GM19467 (cell line): ENCODE data around the gene PCBP3.
"Not testable (repeated sequence)": the region's sequence is repeated elsewhere in the genome, so short reads cannot be mapped to it uniquely, and the experiment has no call there.

Experiments
- ATAC-seq: cut with Tn5 transposase; IDR thresholded peaks from one replicate; pipeline ENCODE4 v1.9.1; 2021; ENCODE audit warnings: mild to moderate bottlenecking, moderate library complexity; ENCODE audit not compliant: unreplicated experiment

The PCBP3 gene

DNA sequence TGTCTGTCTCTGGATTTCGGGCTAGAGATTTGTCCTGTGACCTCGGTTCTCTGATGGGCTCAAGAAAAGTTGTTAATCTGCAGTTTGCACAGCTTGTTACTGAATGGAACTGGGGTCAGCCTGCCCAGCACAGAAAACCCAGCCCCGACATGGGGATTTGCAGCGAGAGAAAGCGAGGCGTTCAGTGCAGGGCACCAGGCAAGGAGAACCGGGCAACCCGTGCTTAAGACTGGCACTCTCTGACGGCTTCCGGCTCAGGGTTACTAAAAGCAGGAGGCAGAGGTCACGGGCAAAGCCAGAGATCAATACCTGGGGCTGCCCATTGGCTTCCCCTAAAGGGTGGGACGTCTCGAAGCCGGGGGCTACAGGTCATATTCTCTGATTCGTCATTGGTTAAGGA lies 308.2 kb downstream of the PCBP3 start:
- ATAC-seq = no peak

DNA sequence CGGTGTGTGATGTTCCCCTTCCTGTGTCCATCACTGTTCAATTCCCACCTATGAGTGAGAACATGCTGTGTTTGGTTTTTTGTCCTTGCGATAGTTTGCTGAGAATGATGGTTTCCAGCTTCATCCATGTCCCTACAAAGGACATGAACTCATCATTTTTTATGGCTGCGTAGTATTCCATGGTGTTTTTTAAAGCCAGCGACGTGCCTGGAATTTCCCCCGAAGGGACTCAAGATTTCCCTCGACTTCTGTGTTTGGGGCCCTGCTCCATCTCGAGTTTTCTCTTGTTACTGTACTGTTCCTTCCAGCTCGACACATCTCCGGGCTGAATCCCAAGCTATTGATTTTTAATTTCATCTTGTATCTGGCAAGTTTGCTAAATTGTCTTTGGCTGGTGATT lies 309.0 kb downstream of the PCBP3 start:
- not testable (repeated sequence) for ATAC-seq

DNA sequence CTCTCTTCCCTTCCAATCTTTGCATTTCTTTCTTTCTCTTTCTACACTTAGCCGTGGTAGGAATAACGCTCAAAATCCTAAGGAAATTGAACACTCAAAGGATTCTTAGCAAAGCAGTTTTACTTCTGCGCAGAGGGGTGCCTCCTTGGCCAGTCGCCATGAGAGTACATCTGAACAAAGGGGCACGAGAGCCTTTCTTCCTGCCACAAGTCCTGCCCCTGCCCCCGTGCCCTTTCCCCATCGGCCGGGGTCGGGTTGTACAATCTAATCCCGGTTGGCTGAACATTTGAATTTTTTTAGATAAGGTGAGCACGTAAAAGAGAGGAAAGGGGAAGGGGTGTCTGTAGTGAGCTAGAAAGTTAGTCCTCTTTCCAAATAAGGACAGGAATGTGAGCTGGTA lies 309.4 kb downstream of the PCBP3 start:
- no peak for ATAC-seq

DNA sequence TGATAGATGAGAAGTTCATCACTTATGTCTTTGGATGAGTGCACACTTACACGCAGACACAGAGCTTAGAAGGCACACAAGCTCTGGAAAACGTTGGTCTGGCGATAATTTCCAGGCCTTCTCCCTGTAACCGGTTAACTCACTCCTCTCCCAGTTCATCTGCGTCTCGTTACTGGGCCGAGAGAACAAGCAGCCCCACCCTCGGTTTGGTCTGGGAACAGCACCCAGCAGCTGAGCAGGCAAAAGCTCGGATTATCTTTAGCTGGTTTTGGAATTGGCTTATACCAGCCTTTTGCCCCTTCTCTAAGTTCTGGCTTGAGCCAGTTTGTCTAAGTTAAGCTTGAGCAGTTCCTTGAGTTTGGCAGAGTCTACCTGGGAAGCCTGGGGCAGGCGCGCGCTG lies 310.7 kb downstream of the PCBP3 start:
- ATAC-seq = no peak

DNA sequence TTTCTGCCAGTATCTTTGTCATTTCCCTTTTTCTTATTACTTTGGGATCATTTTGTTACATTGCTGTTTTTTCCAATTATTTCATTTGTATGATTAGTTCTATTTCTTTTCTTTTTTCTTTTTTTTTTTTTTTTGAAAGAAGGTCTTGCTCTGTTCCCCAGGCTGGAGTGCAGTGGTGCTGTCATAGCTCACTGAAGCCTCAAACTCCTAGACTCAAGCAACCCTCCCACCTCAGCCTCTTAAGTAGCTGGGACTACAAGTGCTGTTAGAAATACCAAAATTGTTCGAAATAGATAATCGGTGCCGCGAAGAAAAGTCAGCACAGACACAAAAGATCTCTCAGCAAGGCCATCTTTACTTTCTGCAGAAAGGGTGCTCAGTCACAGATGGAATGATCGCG lies 311.4 kb downstream of the PCBP3 start:
- no peak for ATAC-seq

DNA sequence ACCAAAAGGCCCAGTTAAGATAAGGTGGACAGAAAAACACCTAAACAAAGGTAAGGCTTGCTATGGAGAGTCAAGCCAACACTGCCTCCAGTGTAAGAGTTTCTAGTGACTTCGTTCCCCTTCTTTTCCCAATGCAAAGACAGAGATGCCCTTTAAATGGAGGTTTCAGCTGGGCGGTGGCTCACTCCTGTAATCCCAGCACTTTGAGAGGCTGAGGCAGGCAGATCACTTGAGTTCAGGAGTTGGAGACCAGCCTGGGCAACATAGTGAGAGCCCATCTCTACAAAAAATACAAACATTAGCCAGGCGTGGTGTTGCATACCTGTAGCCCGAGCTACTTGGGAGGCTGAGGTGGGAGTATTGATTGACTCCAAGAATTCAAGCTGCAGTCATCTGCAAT lies 314.0 kb downstream of the PCBP3 start:
- ATAC-seq = no peak

DNA sequence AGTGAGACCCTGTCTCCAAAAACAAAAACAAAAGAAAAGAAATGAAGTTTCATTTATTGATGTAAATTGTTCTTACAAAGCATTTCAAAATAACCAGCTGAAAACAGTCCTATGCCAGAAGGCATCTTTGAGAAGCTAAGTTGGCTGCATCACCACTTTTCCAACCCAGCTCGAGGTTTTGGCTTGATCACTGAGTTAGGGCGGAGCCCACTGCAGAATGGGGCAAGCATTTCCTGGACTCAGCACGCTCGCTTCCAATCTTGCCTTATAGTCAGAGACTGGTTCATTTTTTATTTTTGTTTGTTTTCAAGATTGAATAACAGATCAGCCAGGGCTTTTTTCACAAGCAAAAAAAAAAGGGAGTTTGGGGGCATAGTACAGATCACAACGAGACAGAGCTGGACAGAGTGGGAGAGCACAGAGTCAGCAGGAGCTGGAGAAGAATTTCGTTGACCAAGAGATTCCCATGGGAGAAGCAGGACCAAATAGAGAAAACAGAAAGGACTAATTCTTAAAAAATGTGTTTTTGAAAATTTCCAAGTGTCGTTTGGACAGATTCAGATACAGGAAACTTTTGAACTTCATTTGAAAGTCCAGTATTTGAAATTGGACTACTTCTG lies 314.6 kb downstream of the PCBP3 start:
- no peak for ATAC-seq

DNA sequence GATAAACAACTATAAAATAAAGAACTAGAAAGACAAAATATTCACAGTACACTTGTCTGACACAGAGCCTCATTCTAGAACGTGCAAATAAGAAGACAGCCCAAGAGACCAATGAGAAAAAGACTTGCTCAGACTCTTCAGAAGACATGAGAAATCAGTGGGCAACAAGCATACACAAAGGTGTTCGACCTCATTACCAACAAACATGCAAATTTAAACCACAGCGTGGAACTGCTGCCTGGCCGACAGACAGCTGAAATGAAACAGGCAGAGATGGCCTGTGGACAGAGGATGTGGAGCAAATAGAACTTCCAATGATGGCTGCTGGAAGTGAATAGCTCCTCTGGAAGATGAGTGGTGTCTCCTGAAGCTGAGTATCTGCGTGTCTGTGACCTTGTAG lies 315.7 kb downstream of the PCBP3 start:
- ATAC-seq = no peak

DNA sequence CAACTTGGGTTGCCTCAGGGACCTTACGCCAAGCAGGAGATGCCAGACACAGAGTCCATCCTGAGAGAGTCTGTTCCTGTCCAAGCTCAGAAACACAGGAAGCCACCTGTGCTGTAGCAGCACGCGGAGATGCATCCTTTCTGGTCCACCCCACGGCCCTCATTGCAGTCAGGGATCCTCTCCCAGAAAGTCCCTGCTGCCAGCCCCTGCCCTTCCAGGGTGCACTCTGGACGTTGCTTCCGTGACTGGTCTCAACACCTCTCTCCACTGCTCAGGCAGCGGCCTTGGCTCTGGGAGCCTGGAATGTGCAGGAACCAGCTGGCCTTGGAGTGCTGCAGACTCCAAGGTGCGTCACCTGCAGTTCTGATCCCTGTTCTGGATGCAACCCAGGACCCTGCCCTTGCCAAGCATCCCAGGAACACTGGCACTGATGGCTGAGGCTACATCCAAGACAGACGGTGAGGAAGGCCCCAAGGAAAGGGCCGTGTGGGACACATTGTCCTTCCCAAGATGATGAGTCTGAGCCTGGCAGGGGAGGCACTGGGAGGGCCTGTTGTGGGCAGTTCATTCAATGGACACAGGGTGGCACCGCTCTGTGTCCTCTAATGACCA lies 316.4 kb downstream of the PCBP3 start:
- ATAC-seq = no peak

DNA sequence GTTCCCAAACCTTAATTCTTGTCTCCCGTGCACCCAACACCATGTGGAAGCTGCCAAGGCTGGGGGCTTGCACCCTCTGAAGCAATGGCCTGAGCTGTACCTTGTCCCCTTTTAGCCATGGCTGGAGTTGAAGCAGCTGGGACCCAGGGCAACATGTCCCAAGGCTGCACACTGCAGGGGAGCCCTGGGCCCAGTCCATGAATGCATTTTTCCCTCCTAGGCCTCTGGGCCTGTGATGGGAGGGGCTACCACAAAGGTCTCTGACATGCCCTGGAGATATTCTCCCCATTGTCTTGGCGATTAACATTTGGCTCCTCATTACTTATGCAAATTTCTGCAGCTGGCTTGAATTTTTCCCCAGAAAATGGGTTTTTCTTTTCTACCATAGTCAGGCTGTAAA lies 317.9 kb downstream of the PCBP3 start:
- not testable (repeated sequence) for ATAC-seq

DNA sequence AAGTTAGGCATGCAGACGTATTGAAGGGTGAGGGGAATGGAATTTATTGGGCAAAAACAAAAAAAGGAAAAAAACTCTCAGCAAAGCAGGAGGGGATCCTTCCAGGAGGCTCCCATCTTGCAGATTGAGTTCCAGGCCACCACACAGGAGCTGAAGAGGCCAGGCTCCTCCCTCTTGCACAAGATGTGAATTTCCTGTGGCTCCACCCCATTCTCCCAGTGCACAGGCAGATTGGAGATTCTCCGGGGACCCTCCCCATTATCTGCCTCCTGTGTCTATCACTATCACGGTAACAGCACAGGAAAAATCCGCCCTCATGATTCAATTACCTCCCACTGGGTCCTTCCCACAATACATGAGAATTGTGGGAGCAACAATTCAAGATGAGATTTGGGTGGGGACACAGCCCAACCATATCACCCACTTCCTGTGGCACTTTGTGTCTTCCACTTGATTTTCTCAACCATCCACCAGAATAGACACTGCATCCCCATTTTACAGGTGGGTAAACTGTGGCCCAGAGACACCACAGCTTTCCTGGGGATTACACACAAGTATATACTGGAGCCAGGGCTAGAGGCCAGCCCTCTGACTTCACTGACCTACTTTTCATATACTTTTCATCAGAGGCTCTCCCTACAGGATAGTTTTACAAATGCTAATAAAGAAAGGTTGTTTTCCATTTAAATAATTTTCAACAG lies 319.2 kb downstream of the PCBP3 start:
- ATAC-seq = no peak

DNA sequence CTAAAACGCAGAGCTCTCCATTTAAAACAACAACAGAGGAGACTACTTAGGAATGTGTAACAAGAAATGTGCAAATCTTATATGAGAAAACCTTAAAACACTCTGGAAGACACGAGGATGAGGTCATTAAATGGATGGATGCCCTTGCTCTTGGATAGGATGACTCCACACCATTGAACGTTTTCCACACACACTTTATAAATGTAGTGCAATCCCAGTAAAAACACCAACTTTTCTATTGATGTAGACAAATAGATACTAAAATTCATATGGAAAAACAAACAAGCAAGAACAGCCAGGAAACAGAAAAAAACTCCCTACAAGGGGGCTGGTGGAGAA lies 319.7 kb downstream of the PCBP3 start:
- ATAC-seq = no peak

DNA sequence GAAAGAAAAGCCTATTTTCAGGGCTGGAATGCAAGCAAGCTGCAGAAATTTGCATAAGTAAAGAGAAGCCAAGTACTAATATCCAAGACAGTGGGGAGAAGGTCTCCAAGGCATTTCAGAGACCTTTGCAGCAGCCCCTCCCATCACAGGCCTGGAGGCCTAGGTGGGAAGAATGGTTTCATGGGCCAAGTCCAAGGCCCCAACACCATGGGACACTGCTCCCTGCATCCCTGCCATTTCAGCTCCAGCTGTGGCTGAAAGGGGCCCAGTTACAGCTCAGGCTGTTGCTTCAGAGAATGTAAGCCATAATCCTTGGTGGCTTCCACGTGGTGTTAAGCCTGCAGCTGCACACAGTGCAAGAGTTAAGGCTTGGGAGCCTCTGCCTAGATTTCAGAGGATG lies 321.1 kb downstream of the PCBP3 start:
- ATAC-seq = no peak

DNA sequence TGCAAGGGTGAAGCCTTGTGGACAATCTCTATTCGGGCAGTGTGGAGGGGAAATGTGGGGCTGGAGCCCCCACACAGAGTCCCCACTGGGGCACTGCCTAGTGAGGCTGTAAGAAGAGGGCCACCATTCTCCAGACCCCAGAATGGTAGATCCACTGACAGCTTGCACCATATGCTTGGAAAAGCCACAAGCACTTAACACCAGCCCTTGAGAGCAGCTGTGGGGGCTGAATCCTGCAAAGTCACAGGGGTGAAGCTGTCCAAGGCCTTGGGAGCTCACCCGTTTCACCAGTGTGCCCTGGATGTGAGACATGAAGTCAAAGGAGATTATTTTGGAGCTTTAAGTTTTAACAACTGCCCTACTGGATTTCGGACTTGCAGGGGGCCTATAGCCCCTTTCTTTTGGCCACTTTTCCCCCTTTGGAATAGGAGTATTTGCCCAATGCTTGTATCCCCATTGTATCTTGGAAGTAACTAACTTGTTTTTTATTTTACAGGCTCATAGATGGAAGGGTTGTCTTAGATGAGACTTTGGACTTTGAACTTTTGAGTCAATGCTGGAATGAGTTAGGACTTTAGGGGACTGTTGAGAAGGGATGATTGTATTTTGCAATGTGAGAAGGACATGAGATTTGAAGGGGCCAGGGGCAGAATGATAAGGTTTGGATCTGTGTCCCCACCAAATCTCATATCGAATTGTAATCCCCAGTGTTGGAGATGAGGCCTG lies 321.7 kb downstream of the PCBP3 start:
- ATAC-seq = no peak

DNA sequence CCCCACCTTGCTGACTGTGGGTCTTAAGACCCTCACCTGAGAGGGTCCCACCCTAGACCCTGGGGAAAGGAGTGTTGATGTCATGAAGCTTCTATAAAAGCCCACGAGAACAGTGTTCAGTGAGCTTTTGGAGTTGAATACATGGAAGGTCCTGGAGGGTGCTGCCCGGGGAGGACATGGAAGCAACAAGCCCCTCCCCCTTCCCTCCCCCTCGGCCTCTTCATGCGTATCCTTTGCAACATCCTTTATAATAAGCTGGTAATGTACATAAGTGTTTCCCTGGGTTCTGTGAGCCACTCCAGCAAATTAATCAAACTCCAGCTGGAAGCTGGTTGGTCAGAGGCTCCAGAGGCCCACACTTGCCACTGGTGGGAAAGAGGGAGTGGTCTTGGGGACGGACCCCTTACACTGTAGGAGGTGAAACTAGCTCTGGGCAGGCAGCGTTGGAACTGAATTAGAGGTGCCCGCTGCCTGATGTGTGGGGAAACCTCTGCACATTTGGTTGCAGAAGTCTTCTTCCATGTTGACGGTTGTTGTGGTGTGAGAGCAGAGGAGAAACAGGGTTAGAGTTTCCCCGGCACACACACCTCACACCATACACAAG lies 323.4 kb downstream of the PCBP3 start:
- no peak for ATAC-seq

DNA sequence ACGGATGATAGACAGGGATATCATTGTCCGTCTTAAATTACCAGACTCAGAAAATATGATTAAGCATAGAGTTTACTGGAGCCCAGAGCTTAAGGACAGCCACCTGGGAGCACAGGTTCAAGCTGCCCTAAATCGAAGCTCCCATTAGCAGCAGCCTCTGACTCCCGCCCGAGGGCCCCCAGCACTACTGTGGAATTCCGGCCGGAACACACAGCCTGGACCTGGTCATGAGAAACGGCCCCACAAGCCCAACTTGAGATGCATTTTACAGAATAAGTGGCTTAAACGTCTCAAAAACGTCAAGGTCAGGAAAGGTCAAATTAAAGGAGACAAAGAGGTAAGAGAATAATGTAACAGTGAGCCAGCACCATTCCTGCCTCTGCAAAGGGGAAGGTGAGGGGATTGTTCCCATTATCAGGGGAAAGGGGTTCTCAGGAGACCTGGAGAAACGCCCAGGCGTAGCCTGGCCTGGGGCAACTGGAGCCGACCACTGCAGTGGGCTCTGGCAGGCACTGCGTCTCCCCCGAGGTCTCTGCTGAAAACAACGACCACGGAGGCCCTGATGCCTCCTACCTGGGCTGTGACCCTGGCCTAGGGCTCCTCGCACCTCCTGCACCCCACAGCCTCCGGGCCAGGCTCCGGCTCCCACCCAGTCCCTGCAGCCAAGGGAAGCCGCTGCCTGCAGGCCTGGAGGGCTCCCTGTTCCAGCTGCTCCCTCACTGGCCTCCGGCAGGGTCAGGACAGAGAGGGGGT lies 326.6 kb downstream of the PCBP3 start:
- no peak for ATAC-seq

DNA sequence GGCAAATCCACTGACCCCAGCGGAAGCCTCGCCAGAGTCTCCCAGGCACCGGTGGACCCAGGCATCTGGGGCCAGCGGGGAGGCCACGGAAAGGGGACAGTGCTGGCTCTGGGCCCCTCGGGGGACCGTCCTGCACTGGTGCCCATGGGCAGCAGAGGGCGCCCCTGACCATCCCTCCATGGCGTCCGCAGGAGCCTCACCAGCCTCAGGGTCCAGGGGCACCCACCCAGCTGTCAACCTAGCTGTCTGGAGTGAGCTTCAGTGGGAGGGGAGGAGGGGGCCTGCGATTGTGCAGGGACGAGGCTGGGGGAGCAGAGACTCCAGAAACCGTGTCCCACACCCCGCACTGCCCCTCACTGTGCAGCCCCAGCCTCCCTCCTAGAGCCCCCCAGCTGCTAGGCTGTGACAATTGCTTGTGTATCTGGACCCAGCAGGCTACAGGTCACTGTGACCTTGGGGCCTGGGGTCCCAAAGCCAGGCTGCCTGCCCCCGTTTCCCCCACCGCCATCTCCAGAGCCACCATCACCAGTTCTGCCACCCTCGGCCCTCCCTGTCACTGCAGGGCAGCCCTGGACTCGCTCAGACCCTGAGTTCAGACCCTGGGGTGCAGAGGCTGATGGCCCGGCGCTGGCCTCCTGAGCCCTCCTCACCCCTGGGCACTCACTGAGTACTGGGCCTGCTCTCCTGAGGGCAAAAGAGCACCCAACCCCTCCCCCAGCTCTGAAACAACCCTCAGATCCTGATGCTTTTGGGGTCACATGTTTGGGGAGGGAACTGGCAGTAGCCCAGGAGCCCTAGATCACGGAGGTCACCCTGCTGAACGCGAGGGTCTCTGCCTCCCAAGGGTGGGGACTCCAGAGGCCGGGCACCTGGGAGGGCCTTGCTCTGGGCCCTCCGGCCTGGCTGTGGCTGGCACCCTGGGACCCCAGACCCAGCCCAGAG lies 327.4 kb downstream of the PCBP3 start:
- ATAC-seq = no peak

DNA sequence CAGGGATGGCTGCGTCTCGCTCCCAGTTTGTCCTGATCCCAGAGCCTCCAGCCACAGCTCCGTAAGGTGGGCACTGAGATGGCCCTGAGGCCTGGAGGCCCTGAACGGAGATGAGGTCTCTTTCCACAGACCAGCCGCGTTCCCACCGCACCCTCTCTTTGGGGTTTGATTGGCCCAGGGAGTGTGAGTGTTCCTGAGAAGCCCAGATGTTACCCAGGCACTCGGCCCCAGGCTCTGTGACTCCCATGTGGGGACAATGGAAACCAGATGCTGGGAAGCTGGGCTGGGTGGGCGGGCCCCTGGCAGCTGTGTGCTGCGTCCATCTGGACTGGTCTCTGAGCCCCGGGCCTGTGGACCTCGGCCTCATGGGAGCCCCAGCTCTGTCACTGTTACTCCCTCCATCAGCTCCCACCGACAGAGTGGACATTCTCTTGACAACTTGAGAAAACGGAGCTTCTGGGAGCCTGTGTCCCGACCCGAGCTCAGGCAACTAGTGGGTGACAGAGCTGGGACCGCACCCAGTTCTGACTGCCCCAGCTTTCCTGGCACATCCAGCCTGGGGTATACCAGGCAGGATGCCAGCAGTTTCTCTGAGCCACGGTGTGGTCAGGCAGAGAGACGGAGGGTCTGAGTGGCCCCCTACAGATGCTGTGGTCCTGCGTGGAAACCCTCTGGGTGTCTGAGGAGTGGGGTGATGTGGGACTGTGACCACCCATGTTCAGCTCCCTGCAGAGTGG lies 328.3 kb downstream of the PCBP3 start:
- no peak for ATAC-seq

DNA sequence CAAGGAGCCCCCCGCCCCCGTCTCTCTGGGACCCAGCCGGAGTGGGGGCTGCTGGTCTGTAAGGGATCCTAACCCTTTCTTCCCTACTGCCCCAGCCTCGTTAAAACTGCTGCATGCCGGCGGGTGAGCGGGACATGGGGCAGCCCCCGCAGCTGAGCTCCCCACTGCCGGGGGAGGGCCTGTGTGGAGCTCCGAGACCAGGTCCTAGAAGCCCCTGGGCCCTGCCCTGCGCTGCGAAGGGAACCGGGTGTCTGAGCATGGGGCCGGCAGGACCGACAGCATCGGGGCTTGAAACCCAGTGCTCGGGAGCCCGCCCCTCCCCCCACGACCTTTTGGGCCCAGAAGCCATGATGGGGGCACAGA lies 328.8 kb downstream of the PCBP3 start:
- no peak for ATAC-seq
